ENCODE results near the gene OR2V2.
"Not testable (repeated sequence)": the region's sequence is repeated elsewhere in the genome, so short reads cannot be mapped to it uniquely, and the experiment has no call there.

OR2V2 gene

GRCh38 chr5:181114844-181115778, 32.3 kb upstream of the OR2V2 start:
- no peak for DNase-seq

DNA sequence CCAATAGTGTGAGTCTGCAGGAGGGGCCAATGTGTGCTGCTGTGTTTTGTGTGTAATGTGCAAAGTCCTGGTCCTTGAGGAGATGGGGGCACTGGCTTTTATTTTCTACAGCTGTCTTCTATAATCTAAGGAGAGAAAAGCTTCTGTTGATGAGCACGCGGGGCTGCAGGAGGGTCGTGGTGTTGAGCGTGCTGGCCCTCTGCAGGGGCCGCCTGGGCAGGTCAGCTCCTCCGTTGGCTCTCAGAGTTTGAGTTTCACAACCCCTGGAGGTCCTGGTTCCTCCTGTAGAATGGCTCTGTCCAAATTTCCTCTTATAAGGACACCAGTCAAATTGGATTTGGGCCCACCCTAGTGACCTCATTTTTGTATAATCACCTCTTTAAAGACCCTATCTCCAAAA, 29.0 kb upstream of the OR2V2 start:
- DNase-seq: no peak

DNA sequence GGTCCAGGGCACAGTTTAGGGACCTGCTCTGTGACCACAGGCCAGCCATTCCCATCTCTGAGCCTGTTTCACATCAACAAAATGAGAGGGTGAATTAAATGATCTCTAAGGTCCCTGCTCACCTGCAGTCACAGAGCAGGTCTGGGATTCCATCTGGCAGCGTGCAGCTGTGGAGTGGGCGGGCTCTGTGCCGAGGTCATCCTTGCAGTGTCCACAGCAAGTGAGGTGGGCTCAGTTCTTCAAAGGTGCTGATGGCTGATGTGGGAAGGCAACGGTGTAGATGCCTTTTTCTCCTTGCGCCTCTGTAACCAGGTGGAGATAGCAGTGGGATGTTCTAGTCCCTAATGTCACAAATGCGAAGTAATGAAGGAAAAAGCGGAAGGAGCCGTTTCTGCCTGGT, 28.3 kb upstream of the OR2V2 start:
- no peak for DNase-seq

DNA sequence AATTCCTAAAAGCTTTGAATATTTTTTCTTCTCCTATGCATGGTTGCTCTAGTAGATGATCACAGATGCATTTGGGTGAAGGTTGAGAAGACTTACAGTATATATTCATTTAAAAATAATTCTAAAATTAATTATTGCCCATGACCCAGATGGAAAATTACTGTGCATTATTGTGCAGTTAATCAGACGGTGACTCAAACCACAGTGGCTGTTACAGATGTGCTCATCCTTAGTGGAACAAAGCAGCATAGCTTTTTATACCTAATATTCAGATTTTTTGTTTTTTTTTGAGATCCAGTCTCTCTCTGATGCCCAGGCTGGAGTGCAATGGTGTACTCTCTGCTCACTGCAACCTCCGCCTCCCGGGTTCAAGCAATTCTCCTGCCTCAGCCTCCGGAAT, 27.1 kb upstream of the OR2V2 start:
- DNase-seq: no peak

DNA sequence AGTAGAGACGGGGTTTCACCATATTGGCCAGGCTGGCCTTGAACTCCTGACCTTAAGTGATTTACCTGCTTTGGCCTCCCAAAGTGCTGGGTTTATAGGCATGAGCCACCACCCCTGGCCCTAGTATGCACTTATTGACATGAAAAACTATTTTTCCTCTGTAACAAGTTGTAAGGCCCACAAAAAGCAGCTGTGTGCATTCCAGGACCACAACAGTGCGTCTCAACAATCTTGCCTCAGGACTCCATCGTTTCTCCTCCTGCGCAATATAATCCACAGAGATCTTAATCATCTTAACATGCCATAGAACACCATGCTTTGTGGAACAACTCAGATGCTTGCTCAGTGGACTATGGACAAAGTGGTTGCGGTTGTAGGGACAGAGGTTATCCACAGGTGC, 26.6 kb upstream of the OR2V2 start:
- no peak for DNase-seq

- no peak for DNase-seq
These were observed 25.5 kb upstream of the OR2V2 start for GRCh38 chr5:181121675-181122561.

- DNase-seq: no peak
These were observed 22.9 kb upstream of the OR2V2 start for GRCh38 chr5:181124526-181124925.

- no peak for DNase-seq
These were observed 20.5 kb upstream of the OR2V2 start for GRCh38 chr5:181126841-181127240.

DNA sequence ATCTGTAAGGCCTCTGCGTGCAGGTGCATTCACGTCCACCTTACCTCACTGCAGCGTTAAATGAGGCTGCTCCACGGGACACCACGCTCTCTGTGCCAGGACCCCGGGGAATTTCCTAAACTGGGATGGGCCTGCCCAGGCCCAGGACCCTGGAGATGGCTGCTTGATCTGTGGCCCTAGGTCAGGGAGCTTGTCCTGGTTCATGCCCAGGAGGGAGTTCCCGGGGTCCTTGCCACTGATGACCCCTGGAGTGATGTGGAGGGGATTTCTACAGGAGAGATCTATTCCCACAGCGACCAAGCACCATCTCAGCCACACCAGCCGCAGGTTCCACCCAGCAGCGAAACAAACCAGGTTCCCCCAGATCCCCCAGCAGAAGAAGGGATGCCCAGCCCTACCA, 19.9 kb upstream of the OR2V2 start:
- no peak for DNase-seq

DNA sequence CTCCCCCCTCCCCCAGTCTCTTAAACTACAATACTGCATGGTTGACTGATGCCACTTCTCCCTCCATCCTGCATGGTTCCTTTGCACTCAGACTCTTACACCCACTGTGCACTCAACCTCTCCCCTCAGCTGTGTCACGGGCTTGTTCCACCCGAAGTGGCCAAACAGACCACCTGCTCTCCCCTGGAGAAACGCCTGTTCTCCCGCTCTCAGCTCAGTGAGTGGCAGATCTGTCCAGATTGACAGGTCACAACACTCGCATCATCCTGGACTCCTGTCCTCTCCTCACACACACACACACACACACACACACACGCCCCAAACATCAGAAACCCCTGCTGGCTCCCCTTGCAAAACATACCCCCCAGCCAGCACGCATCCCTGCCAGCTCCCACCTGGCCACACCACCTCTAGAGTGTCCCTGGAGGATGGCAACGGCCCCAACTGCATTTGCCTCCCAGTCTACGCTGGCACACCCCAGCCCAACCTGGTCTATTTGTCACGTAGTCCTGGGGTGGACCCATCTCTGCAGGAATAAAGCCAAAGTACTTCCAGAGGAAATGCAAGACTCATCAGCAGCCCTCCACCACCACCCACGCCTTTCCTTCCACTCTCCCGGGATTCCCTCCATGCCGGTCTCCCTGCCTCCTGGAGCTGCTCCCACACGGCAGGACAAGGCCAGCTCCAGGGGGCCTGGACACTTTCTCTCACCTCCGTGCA, 19.3 kb upstream of the OR2V2 start:
- no peak for DNase-seq

DNA sequence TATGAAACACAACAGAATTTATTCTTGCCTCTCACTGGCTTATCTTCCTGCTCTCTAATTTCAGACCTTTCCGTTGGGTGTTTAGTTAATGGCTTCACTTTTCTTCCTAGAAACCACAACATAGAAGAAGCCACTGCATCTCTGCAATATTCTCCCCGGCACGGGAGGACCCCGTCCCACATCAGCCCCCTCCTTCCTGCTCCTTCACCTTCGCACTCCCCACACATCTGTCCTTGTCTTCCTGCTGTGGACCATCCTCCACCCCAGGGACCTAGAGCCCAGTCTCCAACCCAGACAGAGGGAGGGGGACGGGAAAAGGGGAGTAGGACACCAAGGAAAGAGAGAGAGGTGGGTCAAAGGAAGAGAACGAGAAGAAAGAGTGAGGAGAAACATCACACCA, 17.8 kb upstream of the OR2V2 start:
- no peak for DNase-seq

- not testable (repeated sequence) for DNase-seq
These were observed 17.3 kb upstream of the OR2V2 start for GRCh38 chr5:181130081-181130480.

- no peak for DNase-seq
These were observed 16.4 kb upstream of the OR2V2 start, which contains the start of gene OR2V1 for GRCh38 chr5:181130832-181131496. TSS of gene OR2V1 (minus strand) at chr5:181131169. CDS start at chr5:181125304, 5,865 bp downstream.

DNA sequence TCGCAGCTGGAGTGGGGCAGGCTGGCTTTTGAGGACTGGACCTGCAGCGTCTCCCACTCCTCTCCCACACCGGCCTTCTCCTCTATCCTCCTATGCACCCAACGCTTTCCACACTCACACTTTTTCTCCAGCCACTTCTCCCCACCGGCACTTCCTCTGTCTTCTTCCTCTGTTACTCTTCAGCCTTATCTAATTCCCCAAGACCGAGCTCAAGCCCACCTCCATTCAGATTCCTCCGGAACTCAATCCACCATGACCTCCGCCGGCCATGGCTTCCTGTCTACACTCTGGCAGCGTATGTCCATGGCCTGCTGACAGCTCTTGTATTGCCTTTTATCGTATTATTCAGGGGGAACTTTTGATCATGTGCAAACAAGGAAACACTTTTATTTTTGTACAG, 15.9 kb upstream of the OR2V2 start:
- no peak for DNase-seq

GRCh38 chr5:181133083-181133482, 14.3 kb upstream of the OR2V2 start:
- no peak for DNase-seq

- no peak for DNase-seq
These were observed 13.7 kb upstream of the OR2V2 start for GRCh38 chr5:181133610-181134231.

DNA sequence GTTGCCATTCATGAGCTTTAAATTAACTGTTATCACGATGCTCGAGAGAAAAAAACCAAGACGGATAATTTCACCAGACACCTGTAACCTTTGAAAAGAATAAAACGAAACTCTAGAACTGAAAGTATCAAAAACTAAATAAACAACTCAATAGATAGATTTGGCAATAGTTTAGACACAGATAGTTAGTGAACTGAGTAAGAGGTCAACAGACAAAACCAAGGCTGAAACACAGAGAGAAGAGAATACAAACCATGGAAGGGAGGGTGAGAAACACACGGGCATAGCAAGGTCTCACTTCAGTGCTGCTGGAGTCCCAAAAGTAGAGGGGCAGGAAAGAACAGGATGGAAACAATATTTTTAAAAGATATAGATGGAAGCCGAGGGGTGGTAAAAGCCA, 13.1 kb upstream of the OR2V2 start:
- DNase-seq: no peak

- DNase-seq: no peak
These were observed 10.9 kb upstream of the OR2V2 start for GRCh38 chr5:181136361-181136955.

- no peak for DNase-seq
These were observed 9.1 kb upstream of the OR2V2 start for GRCh38 chr5:181138258-181138657.

DNA sequence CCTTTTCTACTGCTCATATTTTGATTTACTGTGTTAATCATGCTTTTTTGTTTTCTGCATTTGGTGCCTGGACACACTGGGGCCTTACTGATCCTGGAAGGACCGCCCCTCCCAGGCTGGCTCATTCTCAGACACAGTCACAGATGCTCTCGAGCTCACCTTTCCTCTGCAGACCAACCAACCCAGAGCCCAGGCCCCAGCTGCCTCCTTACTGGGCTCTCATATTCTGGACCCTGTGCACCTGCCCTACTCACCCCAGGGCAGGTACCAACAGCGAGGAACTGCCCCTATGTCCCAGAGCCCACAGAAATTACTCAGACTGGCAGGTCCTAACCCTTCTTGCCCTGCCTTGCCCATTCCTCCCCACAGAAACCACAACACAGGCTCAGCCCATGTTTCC, 6.6 kb upstream of the OR2V2 start:
- no peak for DNase-seq

- DNase-seq: no peak
These were observed 5.3 kb upstream of the OR2V2 start for GRCh38 chr5:181142054-181142453.

DNA sequence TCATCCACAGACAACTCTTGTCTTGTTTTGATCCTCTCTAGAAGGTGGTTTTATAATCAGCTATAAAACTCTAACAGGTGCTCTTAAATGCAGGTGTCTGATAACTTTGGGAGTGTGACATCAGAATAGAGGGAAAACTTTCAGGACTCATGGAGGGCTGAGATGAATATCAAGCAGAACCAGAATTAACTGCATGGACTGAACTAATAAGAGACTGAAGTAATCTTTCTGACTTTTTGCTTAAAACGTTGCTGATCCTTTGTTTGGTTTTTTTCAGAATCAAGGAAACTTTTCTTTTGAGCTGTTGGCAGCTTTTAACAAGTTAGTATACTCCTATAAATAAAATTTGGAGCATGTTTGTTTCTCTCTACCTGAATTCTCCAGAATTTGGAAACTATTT, 2.3 kb upstream of the OR2V2 start:
- DNase-seq: no peak

Measured in activated CD8-positive, alpha-beta memory T cell treated with anti-CD3 and anti-CD28 coated beads for 24 hours (primary cell).